Astrocyte (in vitro differentiated cells and primary cell): ENCODE data around the gene NOBOX.

Experiments
- CTCF ChIP-seq: IDR thresholded peaks from 2 replicates; pipeline ENCODE4 v1.5.1; 2011; ENCODE audit warnings: low read depth, mild to moderate bottlenecking, inconsistent platforms, low read length, moderate library complexity; ENCODE audit not compliant: insufficient read depth
- EZH2 ChIP-seq: IDR thresholded peaks from 2 replicates; pipeline ENCODE4 v1.6.1; 2012; ENCODE audit warnings: mild to moderate bottlenecking, low read length, inconsistent platforms; ENCODE audit not compliant: insufficient read depth

GRCh38 chr7:144438759-144439158 lies 35.3 kb upstream of the NOBOX start:
- TF ChIP-seq CTCF (no peak), EZH2 (no peak)
